Stimulated activated memory B cell treated with anti-CD40 and anti-IgM and Interleukin-4, amounts not matched to agents 10 μg/mL and 1 μg/mL and 100 μg/mL, for 72 hours (primary cell): ENCODE measurements around the gene BICDL1.
A peak's percentile ranks its signal among the peaks of the same experiment; 100 is the strongest.

Experiments
- ATAC-seq: fragments of 150-1000 bp; cut with Tn5 transposase; 2 replicates; pipeline ENCODE4 v1.10.0; 2021
- H3K27ac Mint-ChIP-seq: one replicate; pipeline ENCODE4 v1.8.0; 2022; ENCODE audit warnings: mild to moderate bottlenecking, mixed read lengths
- H3K27me3 Mint-ChIP-seq: one replicate; pipeline ENCODE4 v1.8.0; 2022; ENCODE audit warnings: mixed read lengths
- H3K36me3 Mint-ChIP-seq: one replicate; pipeline ENCODE4 v1.8.0; 2022; ENCODE audit warnings: mixed read lengths
- H3K4me1 Mint-ChIP-seq: one replicate; pipeline ENCODE4 v1.8.0; 2022; ENCODE audit warnings: mixed read lengths
- H3K4me3 Mint-ChIP-seq: one replicate; pipeline ENCODE4 v1.8.0; 2022; ENCODE audit warnings: mild to moderate bottlenecking, moderate library complexity, mixed read lengths
- H3K9me3 Mint-ChIP-seq: one replicate; pipeline ENCODE4 v1.8.0; 2022; ENCODE audit warnings: mixed read lengths

BICDL1 gene

DNA sequence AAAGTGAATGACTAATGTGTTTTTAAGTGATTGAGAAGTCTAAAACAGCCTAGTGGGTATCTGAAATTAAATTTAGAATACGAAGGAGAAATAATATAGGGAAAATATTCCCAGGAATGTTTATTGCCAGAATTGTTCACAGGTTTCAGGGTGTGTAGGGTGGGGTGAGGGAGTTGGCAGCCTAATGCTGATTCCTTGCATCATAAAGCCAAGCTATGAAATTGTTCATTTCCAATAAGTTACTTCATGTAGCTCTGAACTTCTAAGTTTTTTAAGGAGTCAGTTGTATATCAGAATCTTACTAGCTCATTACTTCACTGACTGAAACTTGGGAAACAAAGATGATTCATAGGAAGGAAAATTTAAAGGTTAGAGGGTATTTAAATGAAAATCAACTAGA is 71.2 kb downstream of the BICDL1 start:
- Mint-ChIP-seq H3K27ac (no peak overlapping the region), H3K27me3 (no peaks in the 10 kb centered on the region), H3K36me3 (peaks cover 37% of the 10 kb centered on the region)

DNA sequence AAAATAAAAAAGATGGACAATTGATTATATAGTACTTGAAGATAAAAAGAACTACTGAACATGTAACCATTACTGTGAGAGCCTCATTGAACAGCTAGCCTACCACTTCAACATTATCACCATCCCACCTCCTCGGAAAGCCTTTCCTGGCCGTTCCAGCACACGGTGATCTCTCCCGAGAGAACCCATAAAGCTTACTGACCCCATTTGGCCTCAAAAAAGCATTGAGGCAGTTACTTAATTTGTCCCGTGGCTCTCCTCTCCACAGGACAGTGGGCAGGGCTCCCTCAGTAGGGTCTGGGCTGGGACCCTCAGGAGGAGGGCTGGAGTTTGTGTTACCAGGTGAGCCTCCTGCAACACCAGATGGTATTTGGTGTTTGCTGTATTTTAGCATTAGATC is 71.7 kb downstream of the BICDL1 start:
- Mint-ChIP-seq H3K27me3 (no peaks in the 10 kb centered on the region), H3K36me3 (peaks cover 37% of the 10 kb centered on the region), H3K4me1 (no peaks in the 10 kb centered on the region), H3K4me3 (no peak overlapping the region), H3K9me3 (no peaks in the 10 kb centered on the region), H3K27ac (no peak overlapping the region)
- no peak for ATAC-seq

More for the DNA sequence above, 71.2 kb downstream of the BICDL1 start:
- no peak for ATAC-seq
- Mint-ChIP-seq H3K4me3 (no peak overlapping the region), H3K9me3 (no peaks in the 10 kb centered on the region), H3K4me1 (no peaks in the 10 kb centered on the region)

DNA sequence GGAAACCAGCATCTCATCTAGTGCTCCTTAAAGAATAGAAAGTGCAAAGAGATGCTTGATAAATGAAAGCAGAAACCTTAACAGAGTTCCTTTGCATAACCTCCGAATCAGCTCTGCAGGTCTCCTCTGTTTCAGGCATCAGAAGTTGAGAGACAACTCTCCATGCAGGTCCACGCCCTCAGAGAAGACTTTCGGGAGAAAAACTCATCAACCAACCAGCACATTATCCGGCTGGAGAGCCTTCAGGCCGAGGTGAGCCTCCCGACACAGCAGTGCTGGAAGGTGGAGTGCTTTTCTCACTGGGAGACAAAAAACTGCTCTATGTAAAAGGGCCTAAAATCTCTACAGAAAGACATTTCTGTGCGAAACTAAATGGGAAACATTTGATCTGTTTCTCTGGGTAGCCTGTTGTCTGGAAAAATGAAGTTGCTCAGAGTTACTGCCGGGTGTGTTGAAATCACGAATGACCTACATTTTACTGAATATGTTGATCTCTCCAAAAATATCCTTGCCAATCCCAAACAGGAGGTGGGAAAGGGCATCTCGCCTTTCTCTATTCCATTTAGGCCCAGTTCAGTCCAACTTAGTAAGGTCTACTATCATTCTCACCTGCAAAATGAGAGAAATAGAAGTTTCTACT is 72.7 kb downstream of the BICDL1 start:
- Mint-ChIP-seq H3K27ac (no peak overlapping the region), H3K9me3 (no peaks in the 10 kb centered on the region), H3K4me1 (no peaks in the 10 kb centered on the region), H3K4me3 (no peak overlapping the region), H3K27me3 (no peaks in the 10 kb centered on the region), H3K36me3 (peaks cover 37% of the 10 kb centered on the region)
- ATAC-seq: no peak

DNA sequence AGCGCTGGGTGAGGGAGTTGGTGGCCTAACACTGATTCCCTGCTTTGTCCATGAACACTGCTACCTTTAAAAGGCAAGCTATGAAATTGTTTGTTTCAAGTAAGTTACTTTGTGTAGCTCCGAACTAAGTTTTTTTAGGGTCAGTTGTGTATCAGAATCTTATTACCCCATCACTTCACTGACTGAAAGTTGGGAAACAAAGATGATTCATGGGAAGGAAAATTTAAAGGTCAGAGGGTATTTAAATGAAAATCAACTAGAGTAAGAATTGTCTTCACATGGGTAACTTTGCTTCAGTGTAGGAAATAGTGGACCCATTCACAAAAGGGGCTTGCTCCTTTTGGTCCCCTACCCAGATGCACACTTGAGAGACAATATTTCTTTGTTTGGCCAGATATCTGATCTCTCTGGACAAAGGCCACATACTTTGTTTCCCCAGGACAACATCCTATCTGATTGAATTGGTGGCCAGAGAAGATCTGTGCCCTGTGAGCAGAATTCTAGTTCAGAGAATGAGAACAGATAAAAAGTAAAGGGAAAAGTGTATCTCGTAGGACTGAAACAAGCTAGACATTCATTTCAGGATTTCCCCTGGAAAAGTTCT is 74.0 kb downstream of the BICDL1 start:
- no peak for ATAC-seq
- no peaks in the 10 kb centered on the region for H3K9me3 Mint-ChIP-seq
- H3K4me1 Mint-ChIP-seq: no peaks in the 10 kb centered on the region
- no peak overlapping the region for H3K4me3 Mint-ChIP-seq
- H3K27ac Mint-ChIP-seq: peak overlapping the region; percentile 40
- H3K36me3 Mint-ChIP-seq: peaks cover 47% of the 10 kb centered on the region
- H3K27me3 Mint-ChIP-seq: no peaks in the 10 kb centered on the region

DNA sequence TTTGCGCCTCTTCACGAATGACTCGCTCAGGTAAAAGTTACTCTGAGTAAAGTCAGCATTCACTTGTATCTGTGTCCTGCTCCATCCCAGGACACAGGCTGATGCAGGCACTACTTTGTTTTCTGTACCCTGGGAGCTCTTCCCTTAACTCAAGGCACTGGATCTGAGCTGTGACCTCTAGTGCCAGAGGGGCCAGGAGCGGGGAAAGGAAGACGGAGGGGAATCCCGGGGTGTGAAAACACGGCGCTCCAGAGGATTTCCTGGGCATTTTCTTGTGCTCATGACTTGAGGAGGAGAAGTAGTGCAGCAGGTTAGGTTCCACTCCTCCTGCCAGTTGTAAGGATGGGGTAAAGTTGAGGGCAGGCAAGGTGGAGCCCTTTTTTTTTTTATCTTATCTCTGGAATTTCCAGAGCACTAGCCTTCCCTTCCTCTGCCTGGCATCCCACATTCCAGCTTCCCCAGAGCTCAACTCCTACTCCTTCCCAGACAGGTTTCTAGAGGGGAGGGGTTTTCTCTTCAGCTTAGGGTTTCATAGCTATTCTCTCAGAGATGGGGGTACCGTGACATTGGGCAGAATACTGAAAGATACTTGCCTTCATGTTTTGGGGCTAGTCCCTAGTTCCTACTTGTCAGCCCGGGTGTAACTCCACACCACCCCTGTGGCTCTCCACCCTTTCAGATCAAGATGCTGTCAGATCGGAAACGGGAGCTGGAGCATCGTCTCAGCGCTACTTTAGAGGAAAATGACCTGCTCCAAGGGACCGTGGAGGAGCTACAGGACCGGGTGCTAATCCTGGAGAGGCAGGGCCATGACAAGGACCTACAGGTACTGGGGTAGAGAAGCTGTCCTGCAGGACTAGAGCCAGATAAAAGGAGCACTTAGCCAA is 75.3 kb downstream of the BICDL1 start:
- Mint-ChIP-seq H3K27me3 (no peaks in the 10 kb centered on the region), H3K27ac (no peak overlapping the region), H3K9me3 (no peaks in the 10 kb centered on the region), H3K4me1 (no peaks in the 10 kb centered on the region), H3K36me3 (peaks cover 47% of the 10 kb centered on the region), H3K4me3 (no peak overlapping the region)
- ATAC-seq: no peak

DNA sequence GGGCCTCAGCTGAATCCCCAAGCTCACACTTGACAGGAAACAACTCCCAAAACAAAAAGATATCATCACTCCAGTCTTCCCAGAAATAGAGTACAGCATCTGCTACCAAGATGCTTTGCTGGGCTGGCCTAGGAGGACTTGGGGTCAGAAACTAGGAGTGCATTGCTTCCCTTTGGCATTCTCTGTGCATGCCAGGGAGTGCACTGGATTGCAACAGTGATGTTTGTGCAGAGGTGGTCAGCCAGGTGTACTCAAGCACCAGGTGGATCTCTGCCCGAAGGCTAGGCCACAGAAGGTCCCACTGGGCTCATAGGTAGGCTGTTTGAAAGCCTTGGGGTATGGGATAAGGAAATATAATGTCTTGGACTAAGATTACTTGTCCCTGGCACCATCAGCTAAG is 76.4 kb downstream of the BICDL1 start:
- Mint-ChIP-seq H3K4me1 (no peaks in the 10 kb centered on the region), H3K36me3 (peaks cover 47% of the 10 kb centered on the region), H3K27ac (no peak overlapping the region), H3K27me3 (no peaks in the 10 kb centered on the region), H3K9me3 (no peaks in the 10 kb centered on the region), H3K4me3 (no peak overlapping the region)
- ATAC-seq: no peak

DNA sequence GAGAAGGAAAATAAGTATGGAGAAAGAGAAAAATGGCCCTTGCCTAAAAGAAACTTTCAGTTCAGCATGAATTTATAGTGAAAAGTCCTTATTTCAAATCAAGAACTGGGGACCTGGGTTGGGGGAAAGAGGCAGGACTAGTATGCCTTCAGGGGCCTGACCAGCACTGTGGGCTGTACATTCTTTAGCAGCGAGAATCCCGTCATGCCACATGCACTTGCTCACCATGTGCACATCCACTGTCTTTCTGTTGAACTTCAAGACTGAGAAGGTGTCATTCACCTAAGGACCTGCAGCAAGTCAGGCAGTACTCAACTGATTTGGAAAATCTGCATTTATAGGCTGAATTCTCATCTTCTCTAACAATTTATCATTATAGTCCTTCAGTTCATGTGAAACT is 77.3 kb downstream of the BICDL1 start:
- Mint-ChIP-seq H3K36me3 (peaks cover 48% of the 10 kb centered on the region), H3K4me1 (no peaks in the 10 kb centered on the region), H3K27ac (no peak overlapping the region), H3K27me3 (no peaks in the 10 kb centered on the region), H3K4me3 (no peak overlapping the region), H3K9me3 (no peaks in the 10 kb centered on the region)
- no peak for ATAC-seq

DNA sequence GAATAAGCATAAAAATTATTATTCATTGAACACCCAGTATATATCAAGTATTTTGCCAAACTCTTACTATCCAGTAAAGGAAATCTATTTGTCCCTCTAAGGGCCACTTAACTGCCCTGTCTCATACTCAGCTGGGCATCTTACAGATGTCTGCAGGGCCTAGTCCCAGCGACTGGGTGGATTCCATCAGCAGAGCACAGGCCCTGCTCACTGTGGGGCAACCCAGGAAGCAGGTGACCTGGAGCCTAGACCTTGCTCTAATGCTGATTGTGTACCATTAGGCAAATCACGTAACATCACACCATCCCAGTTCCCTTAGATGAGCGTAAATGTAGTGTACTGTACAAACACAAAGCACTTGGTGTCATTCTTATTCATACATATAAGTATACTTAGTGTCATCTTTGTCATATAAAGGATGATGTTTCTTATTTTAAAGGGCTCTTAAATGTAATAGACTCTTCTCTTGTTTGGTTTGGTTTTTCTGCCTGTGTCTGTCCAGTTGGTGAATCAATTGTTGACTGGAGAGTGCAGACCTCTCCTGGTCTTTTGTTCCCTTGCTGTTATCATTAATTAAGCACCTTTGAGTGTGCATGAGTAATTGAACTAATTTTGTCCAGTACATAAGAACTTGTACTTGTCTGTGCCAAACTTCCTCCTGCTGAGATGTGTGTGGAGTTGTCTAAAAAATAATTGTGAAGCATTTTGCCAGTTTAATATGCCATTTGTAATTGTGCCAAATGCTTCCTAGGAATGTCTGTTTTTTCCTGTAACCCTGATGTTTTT is 78.2 kb downstream of the BICDL1 start:
- no peaks in the 10 kb centered on the region for H3K9me3 Mint-ChIP-seq
- no peaks in the 10 kb centered on the region for H3K27me3 Mint-ChIP-seq
- H3K36me3 Mint-ChIP-seq: peaks cover 48% of the 10 kb centered on the region
- H3K27ac Mint-ChIP-seq: no peak overlapping the region
- no peak overlapping the region for H3K4me3 Mint-ChIP-seq
- no peaks in the 10 kb centered on the region for H3K4me1 Mint-ChIP-seq
- ATAC-seq: no peak

DNA sequence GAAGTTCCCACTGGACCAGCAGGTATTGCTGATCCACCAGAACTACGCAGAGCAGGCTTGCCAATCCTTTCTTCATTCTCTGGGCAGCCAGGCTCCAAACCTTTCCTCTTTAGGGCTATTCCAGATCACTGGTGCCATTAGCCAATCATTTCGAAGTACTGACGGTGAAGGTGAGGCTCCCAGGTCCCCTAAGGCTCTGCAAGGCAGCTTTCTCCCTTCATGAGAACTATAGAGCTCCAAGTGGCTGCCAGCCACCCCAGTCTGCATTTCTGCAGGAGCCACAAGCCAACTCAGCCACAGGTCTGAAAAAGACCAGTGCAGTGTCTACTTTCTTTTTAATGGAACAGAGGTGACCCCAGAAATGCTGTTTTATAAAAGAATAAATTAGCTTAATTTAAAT is 78.9 kb downstream of the BICDL1 start:
- Mint-ChIP-seq H3K27me3 (no peaks in the 10 kb centered on the region), H3K36me3 (peaks cover 47% of the 10 kb centered on the region), H3K4me1 (no peaks in the 10 kb centered on the region), H3K27ac (no peak overlapping the region), H3K4me3 (no peak overlapping the region), H3K9me3 (no peaks in the 10 kb centered on the region)
- ATAC-seq: no peak

DNA sequence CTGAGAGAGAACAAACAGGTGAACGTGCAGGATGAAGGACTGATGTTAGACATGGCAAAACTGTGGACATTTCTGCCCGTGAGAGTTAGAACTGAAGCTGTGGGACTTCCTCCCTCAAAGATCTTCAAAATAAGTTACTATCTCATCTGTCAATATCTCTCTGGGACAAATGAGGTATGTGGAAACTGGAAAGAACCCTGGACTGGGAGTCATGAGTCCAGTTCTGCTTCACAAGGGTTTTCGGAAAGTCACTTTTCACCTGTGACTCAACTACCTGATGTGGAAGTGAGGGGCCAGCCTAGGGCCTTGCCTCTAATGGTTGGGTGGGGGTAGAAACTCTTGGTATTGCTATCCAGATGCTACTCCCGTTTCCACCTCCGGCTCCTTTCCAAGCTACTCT is 80.2 kb downstream of the BICDL1 start:
- ATAC-seq: no peak
- Mint-ChIP-seq H3K4me3 (no peak overlapping the region), H3K9me3 (no peaks in the 10 kb centered on the region), H3K36me3 (peaks cover 54% of the 10 kb centered on the region), H3K27ac (no peak overlapping the region), H3K4me1 (no peaks in the 10 kb centered on the region), H3K27me3 (no peaks in the 10 kb centered on the region)

DNA sequence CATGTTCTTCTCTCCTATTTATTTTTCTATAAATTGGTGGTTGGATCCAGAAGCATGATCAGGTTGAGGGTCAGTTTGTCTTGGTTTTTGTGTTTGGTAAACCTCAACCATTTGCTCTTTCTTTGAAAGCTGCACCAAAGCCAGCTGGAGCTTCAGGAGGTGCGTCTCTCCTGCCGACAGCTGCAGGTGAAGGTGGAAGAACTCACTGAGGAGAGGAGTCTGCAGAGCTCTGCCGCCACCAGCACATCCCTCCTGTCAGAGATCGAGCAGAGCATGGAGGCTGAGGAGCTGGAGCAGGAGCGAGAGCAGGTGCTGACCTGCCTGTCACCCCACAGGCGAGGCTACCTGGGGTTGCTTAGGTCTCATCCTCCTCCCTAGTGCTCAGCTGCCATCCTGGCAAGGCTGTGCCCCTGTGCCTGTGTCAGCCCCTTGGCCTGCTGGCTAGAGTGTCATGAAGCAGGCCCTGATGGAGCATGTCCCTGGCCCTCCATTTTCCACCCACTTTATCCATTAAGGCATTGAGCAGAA is 82.5 kb downstream of the BICDL1 start:
- Mint-ChIP-seq H3K27me3 (no peaks in the 10 kb centered on the region), H3K36me3 (peaks cover 48% of the 10 kb centered on the region), H3K4me1 (peaks cover 7% of the 10 kb centered on the region), H3K9me3 (no peaks in the 10 kb centered on the region), H3K4me3 (no peak overlapping the region), H3K27ac (no peak overlapping the region)
- ATAC-seq: no peak

DNA sequence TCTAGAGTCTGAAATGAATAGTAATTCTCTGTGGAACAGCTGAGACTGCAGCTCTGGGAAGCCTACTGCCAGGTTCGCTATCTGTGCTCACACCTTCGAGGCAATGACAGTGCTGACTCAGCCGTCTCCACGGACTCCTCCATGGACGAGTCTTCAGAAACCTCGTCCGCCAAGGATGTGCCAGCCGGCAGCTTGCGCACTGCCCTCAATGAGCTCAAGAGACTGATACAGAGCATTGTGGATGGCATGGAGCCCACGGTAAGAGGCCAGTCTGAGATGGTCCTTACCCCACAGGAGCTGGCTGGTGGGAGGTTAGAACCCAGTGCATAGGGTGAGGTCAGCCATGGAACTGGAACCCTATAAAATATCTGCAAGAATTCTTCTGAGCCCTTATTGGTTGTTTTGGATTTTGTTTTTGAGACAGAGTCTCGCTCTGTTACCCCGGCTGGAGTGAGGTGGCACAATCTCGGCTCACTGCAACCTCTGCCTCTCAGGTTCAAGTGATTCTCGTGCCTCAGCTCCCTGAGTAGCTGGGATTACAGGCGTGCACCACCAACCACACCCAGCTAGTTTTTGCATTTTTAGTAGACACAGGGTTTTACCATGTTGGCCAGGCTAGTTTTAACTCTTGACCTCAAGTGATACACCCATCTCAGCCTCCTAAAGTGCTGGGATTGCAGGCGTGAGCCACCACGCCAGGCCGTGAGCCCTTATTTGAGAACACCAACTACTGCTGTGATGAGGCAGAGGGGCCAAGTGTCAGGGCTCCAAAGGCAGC is 83.6 kb downstream of the BICDL1 start:
- no peaks in the 10 kb centered on the region for H3K9me3 Mint-ChIP-seq
- H3K27ac Mint-ChIP-seq: no peak overlapping the region
- no peak overlapping the region for H3K4me3 Mint-ChIP-seq
- ATAC-seq: no peak
- peaks cover 48% of the 10 kb centered on the region for H3K36me3 Mint-ChIP-seq
- H3K27me3 Mint-ChIP-seq: no peaks in the 10 kb centered on the region
- H3K4me1 Mint-ChIP-seq: peaks cover 7% of the 10 kb centered on the region

DNA sequence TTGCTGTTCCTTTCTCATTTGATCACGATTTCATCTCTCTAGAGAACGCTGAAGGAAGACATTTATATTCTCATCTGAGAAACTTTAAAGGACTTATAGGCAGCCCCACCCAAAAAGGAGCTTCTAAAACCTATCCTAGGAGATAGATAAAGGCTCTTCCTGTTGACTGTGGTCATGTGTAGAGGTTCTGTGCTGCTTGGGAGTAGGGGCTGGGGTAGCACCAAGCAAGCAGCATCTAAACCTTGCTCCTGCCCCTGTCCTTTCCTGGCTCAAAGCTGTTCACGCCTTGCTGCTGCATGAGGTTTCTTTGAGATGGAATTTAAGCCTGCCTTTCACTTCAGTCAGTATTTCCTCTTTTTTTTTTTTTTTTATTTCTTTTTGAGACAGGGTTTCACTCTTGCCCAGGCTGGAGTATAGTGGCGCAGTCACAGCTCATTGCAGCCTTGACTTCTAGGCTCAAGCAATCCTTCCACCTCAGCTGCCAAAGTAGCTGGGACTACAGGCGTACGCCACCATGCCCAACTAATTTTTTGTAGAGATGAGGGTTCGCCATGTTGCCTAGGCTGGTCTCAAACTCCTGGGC is 86.1 kb downstream of the BICDL1 start:
- H3K4me1 Mint-ChIP-seq: peaks cover 11% of the 10 kb centered on the region
- H3K27me3 Mint-ChIP-seq: no peaks in the 10 kb centered on the region
- H3K4me3 Mint-ChIP-seq: no peak overlapping the region
- peaks cover 63% of the 10 kb centered on the region for H3K36me3 Mint-ChIP-seq
- H3K9me3 Mint-ChIP-seq: no peaks in the 10 kb centered on the region
- peak overlapping the region; percentile 65 for H3K27ac Mint-ChIP-seq
- peak; percentile 54 for ATAC-seq

DNA sequence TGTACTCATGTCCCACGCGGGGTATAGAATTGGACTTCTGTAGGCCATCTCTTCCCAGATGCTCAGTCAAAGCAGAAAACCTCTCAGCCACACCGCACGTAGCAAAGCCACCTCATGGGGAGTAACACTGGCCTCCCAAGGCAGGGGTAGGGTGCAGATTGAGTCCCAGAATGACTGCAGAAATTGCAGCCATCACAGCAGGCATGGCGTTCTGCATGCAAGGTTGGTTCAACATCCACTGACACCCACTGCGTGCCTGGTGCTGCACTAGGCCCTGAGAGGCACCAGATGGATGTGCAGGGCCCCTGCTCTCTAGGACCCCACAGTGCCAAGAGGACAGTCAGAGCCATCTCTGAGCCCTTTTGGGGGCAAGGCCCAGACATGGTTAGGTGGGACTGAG is 87.6 kb downstream of the BICDL1 start:
- ATAC-seq: no peak
- H3K9me3 Mint-ChIP-seq: no peaks in the 10 kb centered on the region
- no peak overlapping the region for H3K4me3 Mint-ChIP-seq
- H3K36me3 Mint-ChIP-seq: peaks cover 60% of the 10 kb centered on the region
- no peaks in the 10 kb centered on the region for H3K27me3 Mint-ChIP-seq
- H3K27ac Mint-ChIP-seq: no peak overlapping the region
- H3K4me1 Mint-ChIP-seq: peaks cover 14% of the 10 kb centered on the region
